Fibroblast of skin of right biceps (primary cell): ENCODE measurements around the gene ZNF322.
"Not testable (repeated sequence)": the region's sequence is repeated elsewhere in the genome, so short reads cannot be mapped to it uniquely, and the experiment has no call there.

Experiments used
- DNase-seq: peaks from one replicate; pipeline ENCODE4 v3.0.0-alpha.2; 2013

The ZNF322 gene, protein sequence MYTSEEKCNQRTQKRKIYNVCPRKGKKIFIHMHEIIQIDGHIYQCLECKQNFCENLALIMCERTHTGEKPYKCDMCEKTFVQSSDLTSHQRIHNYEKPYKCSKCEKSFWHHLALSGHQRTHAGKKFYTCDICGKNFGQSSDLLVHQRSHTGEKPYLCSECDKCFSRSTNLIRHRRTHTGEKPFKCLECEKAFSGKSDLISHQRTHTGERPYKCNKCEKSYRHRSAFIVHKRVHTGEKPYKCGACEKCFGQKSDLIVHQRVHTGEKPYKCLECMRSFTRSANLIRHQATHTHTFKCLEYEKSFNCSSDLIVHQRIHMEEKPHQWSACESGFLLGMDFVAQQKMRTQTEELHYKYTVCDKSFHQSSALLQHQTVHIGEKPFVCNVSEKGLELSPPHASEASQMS

DNA sequence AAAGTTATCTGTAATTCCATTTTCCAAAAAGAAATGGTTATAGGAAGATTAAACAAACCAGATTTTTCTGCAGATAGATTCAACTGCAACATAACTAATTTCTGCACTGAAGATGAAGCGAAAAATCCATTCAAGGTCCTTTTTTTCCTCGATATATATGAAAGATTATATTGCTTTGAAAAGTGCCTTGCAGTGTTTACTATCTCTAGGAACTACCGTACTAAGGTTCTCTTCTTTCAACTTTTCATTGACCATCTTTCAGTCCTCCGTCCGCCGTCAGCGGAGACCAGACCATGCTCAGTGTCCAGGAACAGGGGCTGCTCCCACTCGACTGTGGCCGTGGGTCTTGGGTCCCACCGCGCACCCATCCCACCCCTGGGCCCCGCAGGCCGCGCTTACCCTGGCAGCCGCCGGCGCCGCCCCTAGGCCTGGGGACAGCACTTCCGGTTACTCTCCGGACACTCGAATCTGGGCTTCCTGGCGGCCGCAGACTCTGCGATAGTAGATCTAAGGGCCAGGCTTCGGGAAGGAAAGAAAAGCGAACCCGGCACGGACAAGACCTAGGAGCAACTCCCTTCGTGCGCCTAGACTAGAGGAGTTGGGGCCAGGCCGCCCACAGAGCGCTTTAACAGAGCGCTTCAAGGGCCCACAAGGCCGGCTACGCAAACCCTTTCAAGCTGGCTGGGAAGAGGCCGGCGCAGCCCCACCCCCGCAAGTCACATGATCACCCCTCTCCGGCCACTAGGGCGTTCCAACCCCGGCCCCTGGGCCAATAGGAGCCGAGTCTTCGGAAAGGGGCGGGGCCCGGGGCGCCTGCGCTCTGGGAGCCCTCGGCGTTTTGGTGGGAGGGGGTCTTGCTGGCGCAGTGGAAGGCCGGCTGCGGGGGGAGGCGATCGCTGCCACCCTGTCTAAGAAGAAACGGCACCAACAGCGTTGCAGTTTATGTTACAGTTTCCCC is at the start of gene ZNF322:
ZNF322 (minus strand) TSS at position 705 of the 958 bp plus-strand sequence. CDS start 21,193 bp downstream, outside the sequence.
- peak; percentile 93 for DNase-seq

DNA sequence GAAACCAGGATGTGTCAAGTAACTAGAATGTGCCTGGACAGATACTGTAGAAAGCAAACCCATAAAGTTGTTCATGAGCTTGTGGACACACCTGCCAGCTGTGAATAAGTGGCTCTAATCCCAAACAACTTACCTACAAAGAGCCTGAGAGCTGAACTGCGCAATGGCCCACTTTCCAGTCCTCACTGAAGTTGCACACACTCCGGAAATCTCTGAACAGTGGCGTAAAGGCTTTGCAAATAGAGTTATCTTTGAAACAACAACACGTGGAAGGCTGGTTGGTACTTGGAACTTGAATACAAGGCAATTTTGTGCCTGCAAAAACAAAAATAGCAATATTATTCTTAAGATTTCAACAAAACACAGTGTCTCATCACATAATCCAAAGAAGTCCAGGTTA is 46.2 kb upstream of the ZNF322 start:
- not testable (repeated sequence) for DNase-seq

DNA sequence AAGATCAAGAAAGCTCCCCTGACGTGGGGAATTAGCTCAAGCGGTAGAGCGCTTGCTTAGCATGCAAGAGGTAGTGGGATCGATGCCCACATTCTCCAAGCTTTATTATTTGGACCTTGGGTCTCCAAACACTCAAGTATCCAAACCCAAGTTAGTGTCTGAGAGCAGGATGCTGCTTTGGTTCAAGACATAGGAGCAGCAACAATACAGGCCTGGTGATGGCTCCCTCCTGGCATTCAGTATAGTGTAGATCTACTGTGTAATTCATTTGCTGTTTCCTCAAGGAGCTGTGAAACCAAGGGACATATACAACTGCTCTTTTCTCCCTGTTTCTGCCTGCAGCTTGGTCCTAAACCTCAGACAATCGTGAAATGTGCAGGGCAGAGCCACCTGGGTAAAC is 45.8 kb upstream of the ZNF322 start:
- DNase-seq = not testable (repeated sequence)

DNA sequence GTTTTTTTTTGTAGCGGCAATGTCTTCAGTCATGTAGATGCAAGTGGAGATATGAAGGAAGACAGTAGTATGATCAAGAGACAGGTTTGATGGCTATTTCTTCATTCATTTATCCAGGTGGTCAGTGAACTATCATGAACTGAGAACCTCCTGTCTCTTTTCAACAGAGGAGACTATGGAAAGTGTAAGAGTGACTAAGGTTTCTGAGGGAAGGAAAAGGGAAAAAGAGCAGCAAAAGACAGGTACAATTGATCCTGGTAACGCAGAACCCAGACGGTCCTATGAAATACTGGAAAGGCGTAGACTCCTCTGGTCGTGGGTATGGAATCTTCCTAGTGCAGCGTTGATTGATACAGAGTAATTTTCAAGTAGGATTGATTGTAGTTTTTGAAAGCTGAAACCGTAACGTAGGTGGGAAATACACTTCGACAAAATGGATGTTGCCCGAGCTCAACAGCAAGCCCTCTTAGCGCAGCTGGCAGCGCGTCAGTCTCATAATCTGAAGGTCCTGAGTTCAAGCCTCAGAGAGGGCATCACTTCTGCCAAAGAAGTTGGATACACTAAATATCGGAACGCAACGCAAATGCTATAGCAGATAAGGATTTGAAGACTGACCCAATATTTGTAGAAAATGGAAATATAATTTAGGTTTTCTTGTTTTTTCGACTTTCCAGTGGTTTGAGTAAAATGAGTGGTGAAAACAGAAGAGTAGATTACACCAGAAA is 41.6 kb upstream of the ZNF322 start:
- DNase-seq = not testable (repeated sequence)

DNA sequence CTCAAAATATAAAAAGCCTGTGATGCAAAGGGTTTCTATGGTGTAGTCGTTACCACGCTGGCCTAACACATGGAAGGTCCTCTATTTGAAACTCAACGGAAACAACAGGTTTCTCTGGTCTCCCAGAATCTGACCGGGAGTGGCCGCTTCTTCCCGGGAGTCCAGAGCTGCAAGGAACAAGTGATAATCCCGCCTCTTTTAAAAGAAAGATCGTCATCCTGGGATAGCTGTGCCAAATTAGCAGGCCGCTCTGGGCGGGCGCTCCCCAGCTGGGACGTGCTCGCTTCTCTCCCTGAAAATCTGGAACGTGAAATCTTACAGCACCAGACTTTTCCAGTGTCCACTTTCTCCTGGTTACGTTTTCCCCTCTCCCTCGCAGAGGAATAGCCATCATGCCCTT is 38.0 kb upstream of the ZNF322 start:
- DNase-seq = not testable (repeated sequence)

DNA sequence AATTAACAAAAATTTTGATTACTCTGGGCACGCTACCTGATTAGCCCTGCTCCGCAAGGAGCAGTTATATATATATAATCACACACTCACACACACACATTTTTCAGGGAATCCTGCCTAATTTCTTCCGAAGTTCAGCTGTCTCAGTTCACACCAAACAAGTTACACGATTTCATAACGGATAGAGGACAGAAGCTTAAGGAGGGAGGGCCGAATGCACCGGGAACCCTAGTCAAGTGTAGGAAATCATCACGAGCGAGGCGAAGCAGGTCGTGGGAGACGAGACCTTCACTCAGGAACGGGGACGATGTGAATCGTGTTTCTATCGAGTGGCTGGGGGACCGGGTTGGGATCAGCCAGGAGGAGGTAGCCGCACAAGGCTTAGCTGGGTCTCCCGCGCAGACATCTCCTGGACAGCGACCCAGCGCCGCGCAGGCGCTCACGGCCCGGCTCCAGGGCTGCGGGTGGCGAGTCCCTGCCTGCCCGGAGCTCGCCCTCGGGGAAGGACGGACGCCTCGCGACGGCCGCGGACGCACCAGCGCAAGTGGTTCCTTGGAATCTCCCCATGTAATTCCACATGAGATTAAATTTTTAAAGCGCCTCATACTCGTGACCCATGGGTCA is 29.9 kb upstream of the ZNF322 start:
- not testable (repeated sequence) for DNase-seq

DNA sequence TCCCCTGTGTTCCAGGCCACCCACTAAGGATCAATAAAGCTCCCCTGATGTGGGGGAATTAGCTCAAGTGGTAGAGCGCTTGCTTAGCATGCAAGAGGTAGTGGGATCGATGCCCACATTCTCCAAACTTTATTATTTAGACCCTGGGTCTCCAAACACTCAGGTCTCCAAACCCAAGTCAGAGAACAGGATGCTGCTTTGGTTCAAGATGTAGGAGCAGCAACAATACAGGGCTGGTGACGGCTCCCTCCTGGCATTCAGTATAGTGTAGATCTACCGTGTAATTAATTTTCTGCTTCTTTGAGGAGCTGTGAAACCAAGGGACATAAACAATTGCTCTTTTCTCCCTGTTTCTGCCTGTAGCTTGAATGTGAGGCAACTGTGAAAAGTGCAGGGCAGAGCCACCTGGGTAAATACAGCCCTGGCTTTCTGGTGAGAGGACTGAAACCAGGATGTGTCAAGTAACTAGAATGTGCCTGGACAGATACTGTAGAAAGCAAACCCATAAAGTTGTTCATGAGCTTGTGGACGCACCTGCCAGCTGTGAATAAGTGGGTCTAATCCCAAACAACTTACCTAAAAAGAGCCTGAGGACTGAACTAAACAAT is 23.0 kb upstream of the ZNF322 start:
- DNase-seq = not testable (repeated sequence)

DNA sequence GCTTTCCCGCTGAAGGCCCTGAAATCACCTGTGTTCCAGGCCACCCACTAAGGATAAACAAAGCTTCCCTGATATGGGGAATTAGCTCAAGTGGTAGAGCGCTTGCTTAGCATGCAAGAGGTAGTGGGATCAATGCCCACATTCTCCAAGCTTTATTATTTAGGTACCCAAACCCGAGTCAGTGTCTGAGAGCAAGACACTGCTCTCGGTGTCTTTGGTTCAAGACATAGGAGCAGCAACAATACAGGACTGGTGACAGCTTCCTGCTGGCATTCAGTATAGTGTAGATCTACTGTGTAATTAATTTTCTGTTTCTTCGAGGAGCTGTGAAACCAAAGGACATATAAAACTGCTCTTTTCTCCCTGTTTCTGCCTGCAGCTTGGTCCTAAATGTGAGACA is 13.7 kb upstream of the ZNF322 start:
- DNase-seq = not testable (repeated sequence)

DNA sequence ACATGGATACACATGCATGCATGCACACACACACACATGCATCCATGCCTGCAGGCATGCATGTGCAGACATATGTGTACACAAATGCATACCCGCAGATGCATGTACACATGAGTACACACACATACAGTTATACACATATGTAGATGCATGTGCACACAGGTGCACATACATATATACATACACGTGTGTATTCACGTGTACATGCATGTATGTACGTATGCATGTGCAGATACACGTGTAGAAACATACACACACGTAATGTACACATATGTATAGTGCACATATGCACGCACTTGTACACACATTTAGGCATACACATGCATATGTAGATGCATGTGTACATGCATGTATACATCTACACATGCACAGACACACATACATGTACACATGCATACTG is 11.0 kb upstream of the ZNF322 start:
- not testable (repeated sequence) for DNase-seq

DNA sequence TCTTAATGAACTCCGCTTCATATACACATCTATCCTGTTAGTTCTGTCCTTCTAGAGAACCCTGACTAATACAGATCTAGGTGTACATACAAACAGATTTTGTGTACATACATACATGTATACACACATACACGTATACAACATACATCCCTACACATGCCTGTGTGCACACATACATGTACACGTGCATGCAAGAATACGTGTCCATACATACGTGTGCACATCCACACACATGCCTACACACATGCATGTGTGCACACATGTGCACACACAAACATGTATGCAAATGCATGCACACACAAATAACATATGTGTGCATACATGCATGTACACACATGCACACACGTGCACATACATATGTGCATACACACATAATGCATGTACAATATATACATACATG is 10.5 kb upstream of the ZNF322 start:
- not testable (repeated sequence) for DNase-seq

DNA sequence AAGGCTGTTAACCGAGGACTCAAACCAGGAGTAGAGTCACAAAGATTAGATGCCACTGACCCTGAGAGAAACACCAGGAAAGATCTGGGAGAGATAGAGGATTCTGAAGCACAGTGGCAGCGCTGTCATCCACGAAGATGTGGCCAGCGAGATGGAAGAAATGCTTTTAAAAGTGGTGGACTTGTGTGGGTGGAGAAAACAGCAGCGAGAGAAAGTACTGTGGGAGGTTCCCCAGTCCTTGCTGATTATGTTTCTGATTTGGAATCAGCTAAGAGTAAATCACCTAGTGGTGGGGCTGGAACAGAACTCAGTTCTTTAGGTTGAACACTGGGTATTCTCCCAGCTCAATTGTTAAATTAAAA is 435 bp upstream of the ZNF322 start:
- peak; percentile 17 for DNase-seq

DNA sequence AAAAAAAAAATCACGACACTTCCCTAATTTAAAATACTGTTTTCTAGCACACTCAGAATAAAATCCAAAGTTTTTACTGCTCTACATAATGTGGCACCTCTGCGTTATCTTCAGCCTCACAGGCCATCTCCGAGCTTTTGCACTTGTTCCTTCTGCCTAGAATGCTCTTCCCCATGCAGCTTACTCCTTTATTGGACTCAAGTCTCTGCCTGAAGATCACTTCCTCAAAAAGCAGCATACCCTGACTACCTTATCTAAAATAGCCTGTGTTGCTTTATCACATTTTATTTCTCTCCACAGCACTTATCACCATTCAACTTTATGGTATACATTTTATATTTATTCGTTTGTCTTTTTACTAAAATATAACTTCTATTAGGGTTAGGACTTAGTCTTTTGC is 2.3 kb downstream of the ZNF322 start:
- DNase-seq = no peak

DNA sequence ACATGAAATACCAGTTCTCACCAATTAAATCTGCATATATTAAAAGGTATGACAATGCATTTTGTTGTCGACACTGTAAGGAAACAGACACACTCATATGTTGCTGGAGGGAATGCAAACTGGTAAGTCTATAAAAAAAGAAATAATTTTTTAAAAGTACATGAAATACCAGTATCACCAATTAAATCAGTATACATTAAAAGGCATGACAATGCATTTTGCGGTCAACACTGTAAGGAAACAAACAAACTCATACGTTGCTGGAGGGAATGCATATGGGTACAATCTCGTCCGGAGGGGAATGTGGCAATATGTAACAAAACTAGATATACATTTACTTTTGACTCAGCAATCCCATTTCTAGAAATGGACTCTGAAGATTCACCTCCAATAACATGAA is 6.5 kb downstream of the ZNF322 start:
- DNase-seq = no peak

DNA sequence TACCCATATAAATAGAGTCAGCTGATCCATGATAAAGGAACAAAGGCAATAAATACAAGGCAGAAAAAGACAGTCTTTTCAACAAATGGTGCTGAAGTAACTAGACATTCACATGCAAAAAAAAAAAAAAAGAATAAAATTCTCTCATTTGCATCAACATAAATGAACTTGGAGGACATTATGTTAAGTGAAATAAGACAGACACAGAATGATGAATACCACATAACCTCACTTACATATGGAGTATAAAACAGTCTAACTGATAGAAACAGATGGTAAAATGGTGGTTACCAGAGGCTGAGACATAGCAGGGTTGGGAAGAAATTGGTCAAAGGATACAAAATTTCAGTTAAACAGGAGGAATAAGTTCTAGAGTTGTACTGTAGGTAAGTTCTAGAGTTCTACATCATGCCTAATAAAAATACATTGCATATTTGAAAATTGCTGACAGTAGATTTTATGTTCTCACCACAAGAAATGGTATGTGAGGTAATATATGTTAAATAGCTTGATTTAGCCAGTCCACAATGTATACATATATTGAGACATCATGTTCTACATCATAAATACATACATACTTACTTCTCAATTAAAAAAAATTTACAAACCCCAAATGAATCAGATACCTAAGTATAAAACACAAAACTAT is 8.3 kb downstream of the ZNF322 start:
- DNase-seq = no peak

DNA sequence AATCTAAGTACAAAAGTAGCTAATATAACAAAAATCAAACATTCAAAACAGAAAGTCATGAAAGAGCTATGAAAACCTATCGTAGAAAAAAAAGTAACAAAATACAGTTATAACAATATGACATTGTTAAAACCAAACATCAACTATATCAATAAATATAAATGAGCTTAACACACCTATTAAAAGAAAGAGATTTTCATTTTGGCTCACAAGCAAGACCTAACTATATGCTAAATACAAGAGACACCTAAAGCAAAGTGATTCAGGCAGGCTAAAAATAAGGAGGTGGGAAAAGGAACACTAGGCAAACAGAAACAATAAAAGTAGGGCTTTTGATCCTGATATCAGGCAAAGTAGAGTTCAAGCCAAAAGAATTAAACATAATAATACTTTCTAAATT is 13.5 kb downstream of the ZNF322 start:
- DNase-seq = no peak

DNA sequence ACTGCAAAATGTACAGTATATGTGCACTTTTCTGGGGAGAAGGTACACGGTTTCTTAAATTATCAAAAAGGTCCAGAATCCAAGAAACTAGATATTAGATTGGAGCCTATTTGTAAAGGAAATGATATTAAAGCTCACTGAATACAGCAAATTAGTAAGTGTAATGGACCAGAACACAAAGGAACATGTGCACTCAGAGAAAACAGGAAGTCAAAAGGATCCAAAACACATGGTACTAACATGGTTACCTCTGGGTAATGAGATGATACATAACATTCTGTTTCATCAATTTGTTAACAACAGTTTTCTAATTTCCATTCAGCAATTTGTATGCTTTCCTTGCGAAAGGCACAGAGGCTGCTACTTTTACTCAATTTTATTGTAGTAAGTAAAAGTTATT is 18.7 kb downstream of the ZNF322 start:
- DNase-seq = no peak

DNA sequence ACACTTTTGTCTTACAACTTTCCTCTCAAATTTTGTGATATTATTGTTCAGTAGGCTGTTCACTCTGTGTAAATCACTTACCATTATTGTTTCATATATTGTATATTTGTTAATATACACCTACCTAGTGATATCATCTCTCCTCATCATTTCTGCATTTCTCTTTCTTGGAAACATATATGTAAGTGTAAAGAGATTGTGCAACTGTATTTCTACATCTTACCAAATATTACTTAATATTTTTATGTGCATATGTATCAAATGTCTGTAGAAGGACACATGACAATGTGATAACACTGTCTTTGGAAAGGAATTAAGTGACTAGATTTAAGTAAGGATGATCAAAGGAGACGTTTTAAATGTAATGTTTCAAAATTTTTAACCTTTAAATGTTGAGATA is 30.2 kb downstream of the ZNF322 start:
- no peak for DNase-seq

DNA sequence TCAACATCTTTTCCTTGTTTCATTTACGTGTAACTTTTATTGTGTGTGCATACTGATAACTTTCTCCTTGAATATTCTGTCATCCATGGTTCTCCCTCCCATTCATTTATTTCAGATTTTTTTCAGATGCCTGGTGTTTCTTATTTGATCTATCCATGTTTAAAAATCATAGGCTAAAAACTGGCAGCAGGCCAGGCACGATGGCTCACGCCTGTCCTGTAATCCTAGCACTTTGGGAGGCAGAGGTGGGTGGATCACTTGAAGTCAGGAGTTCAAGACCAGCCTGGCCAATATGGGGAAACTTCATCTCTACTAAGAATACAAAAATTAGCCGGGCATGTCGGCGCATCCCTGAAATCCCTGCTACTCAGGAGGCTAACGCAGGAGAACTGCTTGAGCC is 31.7 kb downstream of the ZNF322 start:
- no peak for DNase-seq

DNA sequence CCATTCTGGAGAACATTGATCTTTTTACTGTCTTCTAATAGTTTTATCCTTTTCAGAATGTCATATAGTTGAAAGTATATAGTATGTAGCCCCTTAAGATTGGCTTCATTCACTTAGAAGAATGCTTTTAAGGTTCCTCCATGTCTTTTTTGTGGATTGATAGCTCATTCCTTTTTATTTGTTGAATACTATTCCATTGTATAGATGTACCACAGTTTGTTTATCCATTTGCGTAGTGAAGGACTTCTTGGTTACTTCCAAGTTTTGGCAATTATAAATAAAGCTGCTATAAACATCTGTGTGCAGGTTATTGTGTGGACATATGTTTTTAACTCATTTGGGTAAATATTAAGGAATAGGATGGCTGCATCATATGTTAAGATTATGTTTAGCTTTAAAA is 35.0 kb downstream of the ZNF322 start:
- no peak for DNase-seq

DNA sequence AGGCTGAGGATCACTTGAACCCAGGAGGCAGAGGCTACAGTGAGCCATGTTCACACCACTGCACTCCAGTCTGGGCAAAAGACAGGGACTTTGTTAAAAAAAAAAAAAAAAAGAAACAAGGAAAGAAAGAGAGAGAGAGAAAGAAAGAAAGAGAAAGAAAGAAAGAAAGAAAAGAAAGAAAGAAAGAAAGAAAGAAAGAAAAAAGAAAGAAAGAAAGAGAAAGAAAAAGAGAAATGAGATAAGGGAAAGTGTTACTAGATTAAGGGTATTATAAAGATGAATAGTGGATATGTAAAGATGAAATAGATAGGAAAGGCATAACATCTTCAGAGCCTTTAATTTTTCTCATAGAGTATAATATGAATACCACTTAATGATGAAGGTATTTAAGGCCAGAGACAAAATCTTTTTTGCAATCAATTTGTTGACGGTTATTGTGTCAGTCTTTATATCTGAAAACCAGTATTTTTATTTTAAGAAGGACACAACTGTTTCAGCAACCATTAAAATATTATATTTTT is 36.1 kb downstream of the ZNF322 start:
- DNase-seq = no peak
